ENCODE measurements around the gene OSBPL1A. TPM values are rescaled to one million over a fixed set of nuclear protein-coding genes. Genes with fewer than 3 reads are reported as not detected.

OSBPL1A gene
- total RNA-seq, 1 donor from 2014 or later, result 82.8 TPM

GRCh38 chr18:24277516-24278195, 120.0 kb downstream of the OSBPL1A start:
- Histone ChIP-seq H3K36me3 (no peaks in the 10 kb centered on the region), H3K27ac (replicated peaks) (no peak overlapping the region), H3K4me1 (peaks cover 28% of the 10 kb centered on the region), H3K27me3 (ENCODE audit: low read depth) (no peaks in the 10 kb centered on the region), H3K9me3 (replicated peaks) (no peaks in the 10 kb centered on the region), H3K4me3 (no peak overlapping the region)
- intact Hi-C loops (cut with micrococcal nuclease), result loop anchor here (10.0 kb wide), 1 partner anchor 113 kb away; no protein-coding TSS in a partner anchor
- no peak for DNase-seq
- TF ChIP-seq CTCF (IDR thresholded peaks at IDR 0.05; ENCODE audit: borderline replicate concordance), result no peak

- H3K27ac ChIP-seq (replicated peaks), result no peak overlapping the region
- H3K4me3 ChIP-seq, result no peak overlapping the region
- DNase-seq, result no peak
- no peak for TF ChIP-seq CTCF (IDR thresholded peaks at IDR 0.05; ENCODE audit: borderline replicate concordance)
- H3K36me3 ChIP-seq, result no peaks in the 10 kb centered on the region
- intact Hi-C loops (cut with micrococcal nuclease), result loop anchor here (10.0 kb wide), 1 partner anchor 112 kb away; no protein-coding TSS in a partner anchor
- H3K27me3 ChIP-seq (ENCODE audit: low read depth), result no peaks in the 10 kb centered on the region
- H3K9me3 ChIP-seq (replicated peaks), result no peaks in the 10 kb centered on the region
- H3K4me1 ChIP-seq, result peaks cover 34% of the 10 kb centered on the region
Observed at GRCh38 chr18:24276994-24277393, 120.6 kb downstream of the OSBPL1A start.

- Histone ChIP-seq H3K27ac (replicated peaks) (peak overlapping the region; percentile 68), H3K4me3 (no peak overlapping the region), H3K9me3 (replicated peaks) (no peaks in the 10 kb centered on the region), H3K4me1 (peaks cover 52% of the 10 kb centered on the region), H3K27me3 (ENCODE audit: low read depth) (no peaks in the 10 kb centered on the region), H3K36me3 (no peaks in the 10 kb centered on the region)
- intact Hi-C loops (cut with micrococcal nuclease), result loop anchor here (10.0 kb wide), 1 partner anchor 110 kb away; no protein-coding TSS in a partner anchor
- TF ChIP-seq CTCF (IDR thresholded peaks at IDR 0.05; ENCODE audit: borderline replicate concordance), result no peak
- no peak for DNase-seq
Observed at GRCh38 chr18:24274837-24275236, 122.8 kb downstream of the OSBPL1A start.

GRCh38 chr18:24273596-24273995, 124.0 kb downstream of the OSBPL1A start:
- Histone ChIP-seq H3K27me3 (ENCODE audit: low read depth) (no peaks in the 10 kb centered on the region), H3K9me3 (replicated peaks) (no peaks in the 10 kb centered on the region), H3K27ac (replicated peaks) (peak overlapping the region; percentile 2), H3K4me1 (peaks cover 61% of the 10 kb centered on the region), H3K36me3 (no peaks in the 10 kb centered on the region), H3K4me3 (no peak overlapping the region)
- DNase-seq, result no peak
- intact Hi-C loops (cut with micrococcal nuclease), result loop anchor here (10.0 kb wide), 1 partner anchor 109 kb away; no protein-coding TSS in a partner anchor
- TF ChIP-seq CTCF (IDR thresholded peaks at IDR 0.05; ENCODE audit: borderline replicate concordance), result no peak

- H3K27ac ChIP-seq (replicated peaks), result peak overlapping the region; percentile 99
- no peak for DNase-seq
- no peak for TF ChIP-seq CTCF (IDR thresholded peaks at IDR 0.05; ENCODE audit: borderline replicate concordance)
- intact Hi-C loops (cut with micrococcal nuclease), result loop anchor here (10.0 kb wide), 1 partner anchor 107 kb away; no protein-coding TSS in a partner anchor
- no peaks in the 10 kb centered on the region for H3K27me3 ChIP-seq (ENCODE audit: low read depth)
- H3K9me3 ChIP-seq (replicated peaks), result peaks cover 10% of the 10 kb centered on the region
- peak overlapping the region; percentile 92 for H3K4me3 ChIP-seq
- peaks cover 61% of the 10 kb centered on the region for H3K4me1 ChIP-seq
- H3K36me3 ChIP-seq, result no peaks in the 10 kb centered on the region
Observed at GRCh38 chr18:24272229-24272525, 125.4 kb downstream of the OSBPL1A start.
